Activated CD4-positive, alpha-beta T cell treated with anti-CD3 and anti-CD28 coated beads, Interleukin-2, amount 50 U/mL, for 48 hours (primary cell): Measurements from ENCODE around the gene SLC35F5.
A peak's percentile ranks its signal among the peaks of the same experiment; 100 is the strongest.
"Not testable (repeated sequence)": the region's sequence is repeated elsewhere in the genome, so short reads cannot be mapped to it uniquely, and the experiment has no call there.

Experiments
- DNase-seq, 2 experiments: peaks; one replicate each; pipeline ENCODE4 v3.0.0-alpha.2; 2020

The SLC35F5 gene

DNA sequence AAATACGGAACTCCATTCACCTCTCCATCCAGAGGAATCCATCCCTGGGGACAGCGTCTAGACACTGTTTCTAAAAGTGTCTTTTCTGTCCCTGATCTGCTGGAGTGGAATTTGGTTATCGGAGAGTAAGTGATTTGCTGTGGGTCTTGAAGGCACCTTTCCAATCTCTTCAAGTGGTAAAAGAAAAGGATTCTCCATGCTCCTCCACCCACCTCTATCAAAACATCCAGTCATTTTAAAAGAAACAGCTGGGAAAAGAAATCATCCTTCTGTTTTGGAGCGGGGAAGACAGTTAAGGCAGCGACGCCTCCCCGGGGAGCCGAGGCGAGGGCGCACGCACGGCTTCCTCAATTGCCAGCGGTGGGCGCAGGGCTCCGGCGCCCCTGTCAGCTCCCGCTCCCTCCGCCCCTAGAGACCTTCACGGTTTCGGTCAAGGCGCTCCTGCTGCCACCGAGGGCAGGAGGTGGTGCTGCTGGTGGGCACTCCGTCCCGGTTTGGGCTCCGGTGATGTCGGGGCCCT lies 547 bp downstream of the SLC35F5 start:
- peak; percentile 41 to 55 for DNase-seq

DNA sequence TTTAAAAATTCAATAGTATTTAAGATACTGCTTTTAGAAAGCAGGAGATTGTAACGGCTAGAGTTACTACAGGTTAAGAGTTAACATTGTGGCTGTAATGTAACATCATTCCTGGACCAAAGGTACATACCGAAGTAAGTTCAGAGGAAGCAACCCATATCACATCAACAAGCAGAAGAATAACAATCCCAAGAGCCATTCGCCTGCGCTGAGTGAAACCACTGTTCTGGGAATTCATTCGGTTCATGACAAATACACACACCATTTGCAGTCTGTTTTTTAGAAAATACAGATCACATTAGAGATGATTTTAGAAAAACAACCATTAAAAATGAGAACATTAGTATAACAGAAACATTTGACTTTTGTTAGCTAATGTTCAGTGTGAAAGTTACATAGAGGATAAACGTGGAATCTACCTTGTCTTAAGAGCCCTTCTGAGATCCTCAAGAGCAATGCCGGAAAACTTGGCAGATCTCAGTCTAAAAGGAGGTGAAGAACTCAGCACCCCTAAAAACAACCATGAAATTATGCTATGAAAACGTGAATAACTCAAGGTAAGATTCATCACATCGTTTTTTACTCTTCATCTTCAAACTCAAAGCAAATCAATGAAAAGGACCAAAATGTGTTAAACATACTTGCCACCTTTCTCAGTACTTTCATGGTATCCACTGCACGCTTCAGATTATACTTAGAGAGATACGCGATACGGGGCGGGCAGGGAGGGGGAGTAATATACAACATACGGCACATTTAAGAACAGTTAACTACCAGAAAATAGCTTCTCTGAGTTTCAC lies 1.2 kb downstream of the SLC35F5 start:
- DNase-seq = peak; percentile 4 to 6

DNA sequence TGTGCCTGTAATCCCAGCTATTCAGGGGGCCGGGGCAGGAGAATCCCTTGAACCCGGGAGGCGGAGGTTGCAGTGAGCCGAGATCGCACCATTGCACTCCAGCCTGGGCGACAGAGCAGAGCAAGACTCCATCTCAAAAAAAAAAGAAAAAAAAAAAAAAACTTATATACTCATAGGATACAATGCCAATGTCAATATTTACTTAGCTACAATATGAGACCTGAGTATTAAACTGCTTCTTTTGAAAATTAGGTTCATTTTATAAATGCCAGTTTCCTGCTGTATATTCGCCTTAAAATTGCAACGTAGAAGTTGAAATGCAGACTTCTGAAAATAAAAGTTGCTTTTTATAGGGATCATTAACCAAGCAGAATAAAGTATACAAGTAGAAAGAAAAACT lies 2.3 kb downstream of the SLC35F5 start:
- DNase-seq = no peak

DNA sequence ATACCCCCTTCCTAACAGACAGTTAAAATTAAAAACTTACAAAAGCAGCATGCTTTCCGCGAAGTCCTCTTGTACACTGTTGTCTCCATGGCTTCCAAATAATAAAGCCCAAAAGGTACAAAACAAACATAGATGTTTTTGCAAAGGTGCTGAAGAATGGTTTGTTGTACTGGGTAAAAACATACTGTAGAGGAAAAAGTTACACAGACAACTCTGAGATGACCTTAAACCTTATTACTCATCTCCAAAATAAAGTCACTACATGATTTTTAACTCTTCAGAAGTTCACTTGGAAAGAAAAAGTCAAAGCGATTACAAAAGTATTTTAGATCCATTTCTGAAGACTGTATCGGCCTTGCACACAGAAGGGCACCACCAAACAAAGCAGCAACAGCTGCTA lies 6.1 kb downstream of the SLC35F5 start:
- no peak for DNase-seq

- DNase-seq = no peak
Measured at GRCh38 chr2:113741091-113741490, 15.4 kb downstream of the SLC35F5 start.

- DNase-seq = no peak
Measured at GRCh38 chr2:113739849-113740248, 16.6 kb downstream of the SLC35F5 start.

DNA sequence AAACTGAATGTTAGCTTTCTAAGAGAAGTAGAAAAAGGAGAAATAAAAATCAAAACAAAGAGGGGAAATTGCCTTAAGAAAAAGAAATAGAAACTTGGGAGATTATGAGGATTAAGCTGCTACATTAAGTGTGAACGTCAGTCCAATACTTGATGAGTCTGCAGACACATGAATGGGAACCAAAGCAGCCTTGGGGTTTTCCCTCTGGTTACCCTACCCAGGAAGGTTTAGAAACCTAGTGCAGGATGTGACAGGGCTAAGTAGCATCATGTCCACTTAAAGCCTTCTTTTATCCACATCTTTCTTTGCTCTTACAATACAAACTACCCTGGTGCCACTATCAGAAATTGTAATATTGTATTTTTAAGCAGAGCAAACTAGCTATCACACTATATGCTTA lies 22.3 kb downstream of the SLC35F5 start:
- DNase-seq = no peak

- no peak for DNase-seq
Measured at GRCh38 chr2:113724010-113724409, 32.4 kb downstream of the SLC35F5 start.

DNA sequence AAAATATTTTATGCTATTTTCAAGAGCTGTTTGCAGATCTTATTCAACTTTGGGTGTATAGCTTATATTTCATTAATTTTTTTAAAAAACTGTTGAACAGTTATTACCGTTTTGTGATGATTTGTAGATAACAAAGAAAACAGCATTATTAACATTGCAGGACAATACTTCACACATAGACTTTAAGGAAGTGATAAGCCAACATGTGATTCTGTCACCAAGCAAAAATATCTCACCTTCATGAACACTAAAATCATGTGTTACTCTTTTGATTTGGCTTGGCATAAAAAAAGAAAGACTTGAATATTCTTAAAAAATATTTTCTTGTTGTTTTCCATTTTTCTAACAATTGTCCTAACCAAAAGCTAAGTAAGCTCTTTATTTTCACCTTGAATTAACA lies 33.0 kb downstream of the SLC35F5 start:
- no peak for DNase-seq

DNA sequence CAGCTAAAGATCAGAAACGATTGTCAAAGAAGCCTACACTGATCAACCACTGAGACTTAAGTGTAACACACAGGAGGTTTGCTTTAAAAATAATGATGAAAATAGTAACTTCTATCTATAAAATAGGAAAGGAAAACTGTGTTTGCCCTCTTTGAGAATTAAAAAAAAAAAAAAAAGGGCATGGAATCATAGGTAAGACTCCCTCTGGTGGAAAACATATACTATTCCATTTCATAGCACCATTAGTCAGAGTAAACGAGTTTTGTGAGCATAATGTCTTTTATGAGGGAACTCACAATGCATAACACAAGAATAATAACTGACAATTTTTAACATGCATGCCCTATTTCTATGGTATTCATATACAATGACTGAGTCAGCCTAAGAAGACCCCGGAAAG lies 36.3 kb downstream of the SLC35F5 start:
- DNase-seq = no peak

- no peak for DNase-seq
Measured at GRCh38 chr2:113716291-113716690, 40.2 kb downstream of the SLC35F5 start.

GRCh38 chr2:113712941-113713340 lies 43.5 kb downstream of the SLC35F5 start:
- DNase-seq = no peak

DNA sequence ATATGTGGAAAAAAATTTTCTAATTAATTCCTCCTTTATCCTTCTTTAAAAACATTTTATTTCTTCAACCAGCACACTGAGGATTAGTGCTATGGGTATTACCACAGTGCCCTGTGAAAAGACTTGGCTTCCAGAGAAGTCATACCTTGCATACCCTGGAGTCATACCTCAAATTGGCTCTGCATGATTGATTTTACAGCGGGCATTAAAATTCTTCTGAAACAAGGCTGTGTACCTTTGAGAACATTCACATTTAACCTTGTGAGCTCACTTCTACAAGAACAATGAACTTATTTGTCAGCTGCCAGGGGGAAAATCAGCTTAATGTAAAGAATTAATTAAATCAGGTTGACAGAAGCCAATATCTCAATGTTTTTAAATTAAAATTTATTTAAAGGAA lies 44.6 kb downstream of the SLC35F5 start:
- no peak for DNase-seq

GRCh38 chr2:113709022-113709421 lies 47.4 kb downstream of the SLC35F5 start:
- no peak for DNase-seq

DNA sequence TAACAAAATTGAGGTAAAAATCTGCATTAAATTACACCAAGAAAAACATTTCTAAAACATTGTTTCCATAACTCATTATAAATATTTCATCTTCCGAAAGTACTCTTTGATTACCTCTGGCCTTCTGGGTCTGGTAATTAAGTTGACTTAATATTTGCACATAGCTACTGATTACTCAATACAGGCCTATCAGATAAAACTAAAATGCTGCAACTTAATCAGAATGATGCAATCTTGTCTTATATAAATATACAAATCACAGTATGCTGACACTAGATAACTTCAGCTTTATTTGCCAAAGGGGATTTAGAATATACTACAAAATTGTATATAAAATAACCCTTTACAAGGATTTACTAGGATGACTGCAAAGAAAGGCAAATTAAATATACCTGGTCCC lies 49.3 kb downstream of the SLC35F5 start:
- no peak for DNase-seq

DNA sequence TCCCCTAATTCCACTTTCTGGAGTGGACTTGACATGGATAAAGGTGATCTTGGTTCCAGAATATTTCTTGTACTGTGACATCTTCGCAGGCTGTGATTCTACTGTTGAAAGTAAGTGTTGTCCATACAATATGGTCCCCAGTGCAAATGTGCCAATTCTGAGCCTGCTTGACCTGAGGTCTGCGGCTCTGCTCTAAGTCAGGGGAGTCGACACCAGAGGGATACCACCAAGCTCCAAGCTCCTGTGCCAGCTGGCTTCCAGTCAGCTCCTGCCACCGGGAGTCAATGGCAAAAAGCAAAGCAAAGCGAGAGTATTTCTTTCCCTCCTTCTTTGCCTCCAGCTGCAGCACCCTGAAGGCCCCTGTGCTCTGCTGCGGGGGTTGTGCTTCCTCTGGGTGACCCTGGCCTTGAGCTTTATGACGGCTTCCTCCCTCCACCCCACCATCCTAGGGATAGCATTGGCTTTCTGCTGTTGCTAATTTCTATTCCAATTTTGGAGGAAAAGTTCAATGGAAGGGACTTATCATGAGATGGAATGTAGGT lies 50.4 kb downstream of the SLC35F5 start:
- no peak for DNase-seq

- not testable (repeated sequence) for DNase-seq
Measured at GRCh38 chr2:113704300-113704993, 52.0 kb downstream of the SLC35F5 start.

- DNase-seq = no peak
Measured at GRCh38 chr2:113703386-113704299, 52.8 kb downstream of the SLC35F5 start.

GRCh38 chr2:113700186-113700841 lies 56.1 kb downstream of the SLC35F5 start:
- DNase-seq = peak; percentile 56 to 64

GRCh38 chr2:113698892-113699447 lies 57.5 kb downstream of the SLC35F5 start:
- DNase-seq = no peak

DNA sequence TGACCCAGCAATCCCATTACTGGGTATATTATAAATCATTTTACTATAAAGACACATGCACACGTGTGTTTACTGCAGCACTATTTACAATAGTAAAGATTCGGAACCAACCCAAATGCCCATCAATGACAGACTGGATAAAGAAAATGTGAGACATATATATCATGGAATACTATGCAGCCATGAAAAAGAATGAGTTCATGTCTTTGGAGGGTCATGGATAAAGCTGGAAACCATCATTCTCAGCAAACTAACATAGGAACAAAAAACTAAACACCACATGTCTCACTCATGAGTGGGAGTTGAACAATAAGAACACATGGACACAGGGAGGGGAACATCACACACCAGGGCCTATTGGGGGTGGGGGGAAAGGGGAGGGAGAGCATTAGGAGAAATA lies 58.2 kb downstream of the SLC35F5 start:
- DNase-seq = not testable (repeated sequence)

DNA sequence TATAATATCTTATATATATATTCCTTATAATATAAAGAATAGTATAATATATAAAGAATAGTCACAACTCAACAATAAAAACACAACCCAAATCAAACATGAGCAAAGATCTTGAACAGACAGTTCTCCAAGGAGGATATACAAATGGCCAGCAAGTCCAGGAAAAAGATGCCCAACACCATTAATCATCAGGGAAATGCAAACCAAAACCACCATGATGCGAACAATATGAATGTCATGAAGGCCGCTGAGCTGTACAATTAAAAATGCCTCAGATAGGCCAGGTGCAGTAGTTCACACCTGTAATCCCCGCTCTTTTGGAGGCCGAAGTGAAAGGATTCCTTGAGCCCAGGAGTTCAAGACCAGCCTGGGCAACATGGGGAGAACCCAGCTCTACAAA lies 58.9 kb downstream of the SLC35F5 start:
- no peak for DNase-seq
